Mesothelial cell of epicardium (in vitro differentiated cells): ENCODE data around the gene FAM43A. TPM values are rescaled to one million over a fixed set of nuclear protein-coding genes. Genes with fewer than 3 reads are reported as not detected.

Source experiments
- DNase-seq, 2 experiments: peaks; one replicate each; pipeline ENCODE4 v3.0.0; 2021; ENCODE audit warnings: low spot score in 2 of 2; ENCODE audit not compliant: unreplicated experiment in 2 of 2
- H3K27ac Mint-ChIP-seq: 2 replicates; pipeline ENCODE4 v1.8.0; 2021; ENCODE audit warnings: mixed read lengths
- H3K27me3 Mint-ChIP-seq: 2 replicates; pipeline ENCODE4 v1.8.0; 2021; ENCODE audit warnings: low read depth, mixed read lengths
- H3K36me3 Mint-ChIP-seq: 2 replicates; pipeline ENCODE4 v1.8.0; 2021; ENCODE audit warnings: mixed read lengths
- H3K4me1 Mint-ChIP-seq: 2 replicates; pipeline ENCODE4 v1.8.0; 2021; ENCODE audit warnings: mixed read lengths
- H3K4me3 Mint-ChIP-seq: 2 replicates; pipeline ENCODE4 v1.8.0; 2021; ENCODE audit warnings: mild to moderate bottlenecking, moderate library complexity, mixed read lengths
- H3K9me3 Mint-ChIP-seq: 2 replicates; pipeline ENCODE4 v1.8.0; 2021; ENCODE audit warnings: mixed read lengths
- total RNA-seq: library from RNA; stranded (reverse); gene quantifications from 3 replicates; pipeline ENCODE4 v1.2.1, GENCODE V29; 2021
- TF ChIP-seq, protein P1 (sequence below): fragments of 200-600 bp; sonication (generic); IDR thresholded peaks from one replicate; pipeline ENCODE4 v1.5.0; 2021; ENCODE audit warnings: antibody characterized with exemption; ENCODE audit not compliant: unreplicated experiment

Gene FAM43A
- total RNA-seq, 1 donor from 2014 or later: 11.3 TPM

DNA sequence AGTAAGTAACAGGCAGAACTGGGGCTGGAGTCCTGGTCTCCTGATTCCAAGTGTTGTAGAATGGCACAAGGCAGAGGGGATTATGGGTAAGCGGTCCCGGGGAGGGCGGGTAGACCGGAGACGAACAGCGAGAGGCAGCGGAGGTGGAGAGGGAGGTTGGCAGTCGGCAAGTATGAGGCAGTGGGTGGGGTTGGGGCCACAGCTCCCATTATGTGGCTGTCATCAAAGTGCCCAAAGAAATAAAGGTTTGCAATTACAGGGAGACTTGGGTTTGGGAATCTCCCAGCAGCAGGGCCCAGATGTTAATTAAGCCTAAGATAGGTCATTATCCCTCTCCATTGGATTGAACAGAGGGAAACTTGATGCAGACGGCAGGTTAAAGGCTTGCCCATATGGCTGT is 16.9 kb downstream of the FAM43A start:
- Mint-ChIP-seq H3K27me3 (no peaks in the 10 kb centered on the region), H3K9me3 (peaks cover 10% of the 10 kb centered on the region), H3K4me1 (peaks cover 8% of the 10 kb centered on the region), H3K36me3 (no peaks in the 10 kb centered on the region), H3K27ac (no peak overlapping the region), H3K4me3 (no peak overlapping the region)
- no peak for DNase-seq
- TF ChIP-seq, protein P1, sequence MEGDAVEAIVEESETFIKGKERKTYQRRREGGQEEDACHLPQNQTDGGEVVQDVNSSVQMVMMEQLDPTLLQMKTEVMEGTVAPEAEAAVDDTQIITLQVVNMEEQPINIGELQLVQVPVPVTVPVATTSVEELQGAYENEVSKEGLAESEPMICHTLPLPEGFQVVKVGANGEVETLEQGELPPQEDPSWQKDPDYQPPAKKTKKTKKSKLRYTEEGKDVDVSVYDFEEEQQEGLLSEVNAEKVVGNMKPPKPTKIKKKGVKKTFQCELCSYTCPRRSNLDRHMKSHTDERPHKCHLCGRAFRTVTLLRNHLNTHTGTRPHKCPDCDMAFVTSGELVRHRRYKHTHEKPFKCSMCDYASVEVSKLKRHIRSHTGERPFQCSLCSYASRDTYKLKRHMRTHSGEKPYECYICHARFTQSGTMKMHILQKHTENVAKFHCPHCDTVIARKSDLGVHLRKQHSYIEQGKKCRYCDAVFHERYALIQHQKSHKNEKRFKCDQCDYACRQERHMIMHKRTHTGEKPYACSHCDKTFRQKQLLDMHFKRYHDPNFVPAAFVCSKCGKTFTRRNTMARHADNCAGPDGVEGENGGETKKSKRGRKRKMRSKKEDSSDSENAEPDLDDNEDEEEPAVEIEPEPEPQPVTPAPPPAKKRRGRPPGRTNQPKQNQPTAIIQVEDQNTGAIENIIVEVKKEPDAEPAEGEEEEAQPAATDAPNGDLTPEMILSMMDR: no peak

- DNase-seq: no peak
- H3K27ac Mint-ChIP-seq: no peak overlapping the region
- H3K4me3 Mint-ChIP-seq: no peak overlapping the region
- TF ChIP-seq, protein P1: no peak
- no peaks in the 10 kb centered on the region for H3K36me3 Mint-ChIP-seq
- no peaks in the 10 kb centered on the region for H3K27me3 Mint-ChIP-seq
- peaks cover 6% of the 10 kb centered on the region for H3K9me3 Mint-ChIP-seq
- peaks cover 8% of the 10 kb centered on the region for H3K4me1 Mint-ChIP-seq
Observed at GRCh38 chr3:194705227-194705626, 19.5 kb downstream of the FAM43A start.

GRCh38 chr3:194705761-194706160 is 20.1 kb downstream of the FAM43A start:
- Mint-ChIP-seq H3K27me3 (no peaks in the 10 kb centered on the region), H3K9me3 (peaks cover 6% of the 10 kb centered on the region), H3K4me1 (peaks cover 8% of the 10 kb centered on the region), H3K27ac (no peak overlapping the region), H3K36me3 (no peaks in the 10 kb centered on the region), H3K4me3 (no peak overlapping the region)
- TF ChIP-seq, protein P1: no peak
- DNase-seq: no peak

DNA sequence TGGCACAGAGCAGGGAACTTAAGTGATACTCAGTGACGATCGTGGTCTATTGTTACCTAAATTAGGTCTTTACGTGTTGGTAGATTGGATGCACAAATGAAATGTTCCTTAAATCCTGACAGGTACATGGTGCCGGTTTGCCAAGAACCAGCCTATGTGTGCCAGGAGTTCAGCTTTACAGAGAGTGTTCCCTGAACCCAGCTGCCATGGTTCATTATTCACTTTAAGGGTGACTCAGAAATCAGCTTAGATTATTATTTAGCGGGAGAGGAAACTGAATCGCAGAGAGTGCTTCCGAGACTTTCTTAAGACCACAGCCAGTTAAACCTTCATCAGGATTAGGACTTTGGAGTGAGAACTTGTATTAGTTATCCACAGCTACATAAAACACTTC is 21.5 kb downstream of the FAM43A start:
- TF ChIP-seq, protein P1: no peak
- no peaks in the 10 kb centered on the region for H3K27me3 Mint-ChIP-seq
- H3K27ac Mint-ChIP-seq: no peak overlapping the region
- DNase-seq: no peak
- peaks cover 18% of the 10 kb centered on the region for H3K4me1 Mint-ChIP-seq
- no peaks in the 10 kb centered on the region for H3K36me3 Mint-ChIP-seq
- H3K9me3 Mint-ChIP-seq: peaks cover 6% of the 10 kb centered on the region
- no peak overlapping the region for H3K4me3 Mint-ChIP-seq

DNA sequence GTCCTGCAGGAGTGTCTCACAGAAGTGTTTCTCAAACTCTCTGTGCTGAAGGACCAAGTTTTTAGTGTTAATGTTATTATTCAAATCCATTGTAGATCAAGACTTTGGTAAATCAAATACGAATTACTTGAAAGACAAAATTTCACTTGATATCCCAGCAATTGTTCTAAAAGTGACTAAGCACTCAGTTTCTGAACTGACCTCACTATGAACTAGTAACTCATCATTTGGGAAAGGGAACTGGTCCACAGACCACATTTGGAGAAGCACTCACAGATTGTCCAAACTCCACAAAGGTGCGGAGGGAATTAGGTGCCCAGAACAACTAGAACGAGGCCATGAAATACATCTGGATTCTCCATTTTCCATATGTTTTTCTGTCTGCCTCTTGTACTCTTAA is 25.6 kb downstream of the FAM43A start:
- Mint-ChIP-seq H3K36me3 (no peaks in the 10 kb centered on the region), H3K27ac (peak overlapping the region; percentile 83), H3K4me3 (no peak overlapping the region), H3K27me3 (no peaks in the 10 kb centered on the region), H3K9me3 (peaks cover 6% of the 10 kb centered on the region), H3K4me1 (peaks cover 33% of the 10 kb centered on the region)
- TF ChIP-seq, protein P1: no peak
- DNase-seq: no peak

- no peak overlapping the region for H3K4me3 Mint-ChIP-seq
- TF ChIP-seq, protein P1: no peak
- H3K27ac Mint-ChIP-seq: peak overlapping the region; percentile 83
- no peaks in the 10 kb centered on the region for H3K36me3 Mint-ChIP-seq
- no peaks in the 10 kb centered on the region for H3K27me3 Mint-ChIP-seq
- DNase-seq: peak in 1 of 2 experiments; percentile 47
- H3K4me1 Mint-ChIP-seq: peaks cover 27% of the 10 kb centered on the region
- peaks cover 6% of the 10 kb centered on the region for H3K9me3 Mint-ChIP-seq
Observed at GRCh38 chr3:194711913-194712312, 26.2 kb downstream of the FAM43A start.
